Measurements from ENCODE around the gene STAT6. TPM values are rescaled to one million over a fixed set of nuclear protein-coding genes. Genes with fewer than 3 reads are reported as not detected.
"Not testable (repeated sequence)": the region's sequence is repeated elsewhere in the genome, so short reads cannot be mapped to it uniquely, and the experiment has no call there.

The STAT6 gene
- total RNA-seq, 1 donor from 2014 or later: 8.5 TPM

- no peak for DNase-seq (ENCODE audit: low read depth in 2 of 2)
Measured at GRCh38 chr12:57126561-57126960, 15.4 kb upstream of the STAT6 start.

- DNase-seq (ENCODE audit: low read depth in 2 of 2): no peak
Measured at GRCh38 chr12:57126061-57126460, 14.9 kb upstream of the STAT6 start.

GRCh38 chr12:57124261-57124877, 13.2 kb upstream of the STAT6 start:
- DNase-seq (ENCODE audit: low read depth in 2 of 2): peak; percentile 48 to 72

- DNase-seq (ENCODE audit: low read depth in 2 of 2): no peak
Measured at GRCh38 chr12:57123813-57124212, 12.7 kb upstream of the STAT6 start.

- DNase-seq (ENCODE audit: low read depth in 2 of 2): not testable (repeated sequence)
Measured at GRCh38 chr12:57120718-57121117, 9.6 kb upstream of the STAT6 start.

- no peak for DNase-seq (ENCODE audit: low read depth in 2 of 2)
Measured at GRCh38 chr12:57119294-57120085, 8.3 kb upstream of the STAT6 start.

- peak in 1 of 2 donors; percentile 21 for DNase-seq (ENCODE audit: low read depth in 2 of 2)
Measured at GRCh38 chr12:57118711-57119271, 7.6 kb upstream of the STAT6 start.

- DNase-seq (ENCODE audit: low read depth in 2 of 2): no peak
Measured at GRCh38 chr12:57116580-57117281, 5.6 kb upstream of the STAT6 start.

- no peak for DNase-seq (ENCODE audit: low read depth in 2 of 2)
Measured at GRCh38 chr12:57112492-57113294, 1.5 kb upstream of the STAT6 start.

- DNase-seq (ENCODE audit: low read depth in 2 of 2): peak in 1 of 2 donors; percentile 30
Measured at GRCh38 chr12:57110104-57111030, 795 bp downstream of the STAT6 start.

GRCh38 chr12:57109207-57110103, 1.7 kb downstream of the STAT6 start:
- no peak for DNase-seq (ENCODE audit: low read depth in 2 of 2)

GRCh38 chr12:57107456-57108155, 3.6 kb downstream of the STAT6 start:
- DNase-seq (ENCODE audit: low read depth in 2 of 2): no peak

GRCh38 chr12:57106021-57106708, 5.0 kb downstream of the STAT6 start:
- no peak for DNase-seq (ENCODE audit: low read depth in 2 of 2)

GRCh38 chr12:57105011-57105753, 6.0 kb downstream of the STAT6 start:
- no peak for DNase-seq (ENCODE audit: low read depth in 2 of 2)

GRCh38 chr12:57104292-57104910, 6.8 kb downstream of the STAT6 start:
- DNase-seq (ENCODE audit: low read depth in 2 of 2): no peak

GRCh38 chr12:57103856-57104255, 7.3 kb downstream of the STAT6 start:
- DNase-seq (ENCODE audit: low read depth in 2 of 2): no peak

Measured in dermis microvascular lymphatic vessel endothelial cell (primary cell).